Motor neuron (in vitro differentiated cells): ENCODE measurements around the gene APIP. TPM values are rescaled to one million over a fixed set of nuclear protein-coding genes. Genes with fewer than 3 reads are reported as not detected.
A peak's percentile ranks its signal among the peaks of the same experiment; 100 is the strongest.

Experiments
- ATAC-seq, 8 experiments: fragments of 200-7000 bp; cut with Tn5 transposase; replicated peaks in 6 of 8; 2 replicates each; pipeline ENCODE4 v1.8.0; 2021; ENCODE audit warnings: mild to moderate bottlenecking in 8 of 8, moderate library complexity in 8 of 8
- H3K27ac ChIP-seq, 2 donors: fragments of 250-450 bp; sonication (Bioruptor Pico); 2 replicates each; pipeline ENCODE4 v1.9.0; 2021; ENCODE audit warnings: antibody characterized with exemption in 2 of 2, mild to moderate bottlenecking in 2 of 2, moderate library complexity in 1 of 2
- H3K4me1 ChIP-seq, 2 donors: fragments of 250-450 bp; sonication (Bioruptor Pico); replicated peaks in 1 of 2; 2 replicates each; pipeline ENCODE4 v1.6.1; 2021; ENCODE audit warnings: antibody characterized with exemption in 2 of 2, mild to moderate bottlenecking in 2 of 2, moderate library complexity in 1 of 2
- H3K4me3 ChIP-seq, 5 donors: fragments of 250-450 bp; sonication (Bioruptor Pico); 2 replicates each; pipeline ENCODE4 v1.9.0; 2021; ENCODE audit warnings: antibody characterized with exemption in 5 of 5, mild to moderate bottlenecking in 5 of 5, moderate library complexity in 4 of 5
- WGBS, 10 experiments: fragments of 450-650 bp; shearing (Covaris generic); methylation state at CpG; one replicate each; pipeline ENCODE4 v1.0.0; 2022; 5-methylcytosine and 5-hydroxymethylcytosine counted together
- in situ Hi-C, 9 experiments: fragments of 400-800 bp; cut with MboI; loops; one replicate each; pipeline ENCODE4 v1.15.0; 2021; ENCODE audit warnings: low sequenced_read_pairs in 9 of 9, low pct_unique_long_range_greater_than_20kb in 2 of 9; ENCODE audit not compliant: unreplicated experiment in 9 of 9
- total RNA-seq, 8 experiments: library from RNA; unstranded; fragments of 300-600 nt; gene quantifications; 2 replicates each; pipeline versions ENCODE4 v1.2.3 to v1.2.4, GENCODE V29; 2022

APIP gene
- total RNA-seq, 8 experiments from 2014 or later, result 25.6 to 54.5 (median 38.9) TPM

GRCh38 chr11:34869425-34869824 lies 46.8 kb downstream of the APIP start:
- no peak overlapping the region for H3K27ac ChIP-seq
- in situ Hi-C loops, result loop anchor here in 1 of 9 experiments (25.0 kb wide), 1 partner anchor 107 kb away; no protein-coding TSS in a partner anchor
- no peak overlapping the region for H3K4me3 ChIP-seq
- H3K4me1 ChIP-seq, result peaks cover 2 to 10% of the 10 kb centered on the region in 2 donors
- ATAC-seq, result no peak
- WGBS, 10 experiments, result 57 to 80% (median 68%) methylated on average over 1 to 2 of the region's 3 CpGs; no CpG with 5 or more reads in 6 of the 10 experiments

DNA sequence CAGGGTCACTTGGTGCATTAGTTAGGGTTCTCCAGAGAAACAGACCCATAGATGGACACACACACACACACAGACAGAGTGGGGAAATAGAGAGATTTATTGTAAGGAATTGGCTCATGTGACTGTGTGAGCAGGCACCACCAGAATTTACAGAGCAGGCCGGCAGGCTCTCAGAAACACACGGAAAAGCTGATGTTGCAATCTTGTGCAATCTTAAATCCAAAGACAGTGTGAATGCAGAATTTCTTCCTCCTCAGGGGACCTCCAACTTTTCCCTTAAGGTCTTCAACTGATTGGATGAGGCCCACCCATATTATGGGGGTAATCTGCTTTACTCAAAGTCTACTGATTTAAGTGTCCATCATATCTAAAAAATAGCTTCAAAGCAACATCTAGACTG lies 49.8 kb downstream of the APIP start:
- in situ Hi-C loops, result loop anchor here in 1 of 9 experiments (25.0 kb wide), 1 partner anchor 104 kb away; no protein-coding TSS in a partner anchor
- 100% methylated on average over 2 of the region's 2 CpGs; no CpG with 5 or more reads in 9 of the 10 experiments for WGBS, 10 experiments
- H3K4me1 ChIP-seq, result peaks cover 2 to 10% of the 10 kb centered on the region in 2 donors
- ATAC-seq, result no peak
- no peak overlapping the region for H3K4me3 ChIP-seq
- no peak overlapping the region for H3K27ac ChIP-seq

DNA sequence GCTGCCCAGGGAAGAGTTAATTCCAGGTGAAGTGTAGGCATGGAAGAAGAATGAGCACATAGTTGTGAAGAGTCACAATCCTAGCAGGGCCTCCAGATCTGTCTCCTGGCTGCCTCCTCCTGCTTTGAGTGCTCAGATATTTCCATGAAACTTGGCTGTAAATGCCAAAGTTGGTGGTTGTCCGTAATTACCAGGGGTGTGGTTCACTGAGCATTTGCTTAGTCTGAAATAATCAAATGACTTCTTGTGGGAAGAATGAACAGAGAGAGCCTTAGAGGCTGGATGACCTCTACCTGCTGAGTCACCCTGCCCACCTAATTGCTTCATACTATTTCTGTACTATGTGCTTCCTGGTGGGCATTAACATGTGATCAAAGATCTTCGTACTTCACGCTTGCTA lies 50.9 kb downstream of the APIP start:
- H3K4me3 ChIP-seq, result no peak overlapping the region
- peaks cover 2 to 10% of the 10 kb centered on the region in 2 donors for H3K4me1 ChIP-seq
- in situ Hi-C loops, result loop anchor here in 1 of 9 experiments (25.0 kb wide), 1 partner anchor 103 kb away; no protein-coding TSS in a partner anchor
- H3K27ac ChIP-seq, result no peak overlapping the region
- ATAC-seq, result peak in 2 of 8 experiments; percentile 88 to 93
- 71 to 92% (median 88%) methylated on average over 2 to 3 of the region's 3 CpGs; no CpG with 5 or more reads in 4 of the 10 experiments for WGBS, 10 experiments

GRCh38 chr11:34864424-34864823 lies 51.8 kb downstream of the APIP start:
- ATAC-seq, result no peak

GRCh38 chr11:34863048-34863447 lies 53.1 kb downstream of the APIP start:
- no peak for ATAC-seq
- in situ Hi-C loops, result loop anchor here in 1 of 9 experiments (25.0 kb wide), 1 partner anchor 101 kb away; no protein-coding TSS in a partner anchor
- 0 to 80% (median 50%) methylated on average over 1 to 2 of the region's 2 CpGs; no CpG with 5 or more reads in 3 of the 10 experiments for WGBS, 10 experiments
- no peak overlapping the region for H3K4me3 ChIP-seq
- H3K27ac ChIP-seq, result no peak overlapping the region
- H3K4me1 ChIP-seq, result peaks cover 0 to 4% of the 10 kb centered on the region in 2 donors

More at GRCh38 chr11:34864424-34864823, 51.8 kb downstream of the APIP start:
- in situ Hi-C loops, result loop anchor here in 1 of 9 experiments (25.0 kb wide), 1 partner anchor 102 kb away; no protein-coding TSS in a partner anchor
- peaks cover 2 to 10% of the 10 kb centered on the region in 2 donors for H3K4me1 ChIP-seq
- 67 to 100% (median 97%) methylated on average over 1 to 2 of the region's 2 CpGs for WGBS, 10 experiments
- H3K4me3 ChIP-seq, result no peak overlapping the region
- no peak overlapping the region for H3K27ac ChIP-seq

DNA sequence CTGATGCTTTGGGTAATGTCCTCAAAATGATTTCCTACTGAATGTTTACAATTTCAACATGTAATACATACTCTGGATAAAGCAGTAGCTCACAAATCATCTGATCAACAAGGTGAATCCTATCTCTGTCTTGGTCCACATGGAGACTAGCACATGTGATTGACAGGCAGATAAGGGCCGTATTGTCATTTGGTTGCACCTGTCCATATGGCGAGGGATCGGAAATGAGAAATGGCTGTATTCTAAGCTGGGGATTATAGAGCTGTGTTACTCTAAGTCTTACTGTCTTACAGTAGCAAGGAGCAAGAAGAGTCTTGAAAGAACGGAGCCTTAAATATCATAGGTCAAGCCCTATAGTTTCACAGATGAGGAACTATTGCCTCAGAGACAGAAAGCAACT lies 55.7 kb downstream of the APIP start:
- ATAC-seq, result no peak
- Histone ChIP-seq H3K27ac (no peak overlapping the region), H3K4me1 (no peaks in the 10 kb centered on the region), H3K4me3 (no peak overlapping the region)
- in situ Hi-C loops, result loop anchor here in 1 of 9 experiments (25.0 kb wide), 1 partner anchor 98 kb away; no protein-coding TSS in a partner anchor
- 80 to 100% (median 90%) methylated on average over 1 to 4 of the region's 4 CpGs; no CpG with 5 or more reads in 3 of the 10 experiments for WGBS, 10 experiments

- peak in 1 of 8 experiments; percentile 26 for ATAC-seq
- WGBS, 10 experiments, result 0 to 100% (median 81%) methylated on average over 1 to 4 of the region's 4 CpGs; no CpG with 5 or more reads in 2 of the 10 experiments
- H3K4me1 ChIP-seq, result no peaks in the 10 kb centered on the region
- in situ Hi-C loops, result loop anchor here in 1 of 9 experiments (25.0 kb wide), 1 partner anchor 98 kb away; no protein-coding TSS in a partner anchor
- H3K4me3 ChIP-seq, result no peak overlapping the region
- H3K27ac ChIP-seq, result no peak overlapping the region
Observed at GRCh38 chr11:34860034-34860433, 56.1 kb downstream of the APIP start.

DNA sequence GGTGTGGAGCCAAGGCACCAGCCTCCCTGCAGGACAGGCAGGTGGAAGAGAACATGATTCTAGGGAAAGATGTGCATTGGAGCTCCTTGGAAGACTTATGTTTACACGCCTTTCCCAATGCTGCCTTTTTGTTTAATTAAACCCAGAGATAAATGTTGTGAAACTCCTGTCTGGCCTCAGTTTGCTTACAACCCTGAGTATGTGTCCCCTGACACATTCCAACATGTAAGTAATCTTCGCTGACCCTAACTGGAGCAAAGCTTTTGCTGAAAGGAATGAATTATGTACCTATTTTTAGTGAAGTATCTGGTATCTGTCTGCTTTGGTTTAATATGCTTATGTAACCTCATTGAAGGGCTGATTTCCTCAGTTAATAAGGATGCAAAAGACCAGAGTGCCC lies 56.7 kb downstream of the APIP start:
- 0 to 100% (median 85%) methylated on average over 1 to 2 of the region's 2 CpGs; no CpG with 5 or more reads in 2 of the 10 experiments for WGBS, 10 experiments
- Histone ChIP-seq H3K4me1 (no peaks in the 10 kb centered on the region), H3K4me3 (no peak overlapping the region), H3K27ac (no peak overlapping the region)
- in situ Hi-C loops, result loop anchor here in 1 of 9 experiments (25.0 kb wide), 1 partner anchor 97 kb away; no protein-coding TSS in a partner anchor
- ATAC-seq, result no peak

DNA sequence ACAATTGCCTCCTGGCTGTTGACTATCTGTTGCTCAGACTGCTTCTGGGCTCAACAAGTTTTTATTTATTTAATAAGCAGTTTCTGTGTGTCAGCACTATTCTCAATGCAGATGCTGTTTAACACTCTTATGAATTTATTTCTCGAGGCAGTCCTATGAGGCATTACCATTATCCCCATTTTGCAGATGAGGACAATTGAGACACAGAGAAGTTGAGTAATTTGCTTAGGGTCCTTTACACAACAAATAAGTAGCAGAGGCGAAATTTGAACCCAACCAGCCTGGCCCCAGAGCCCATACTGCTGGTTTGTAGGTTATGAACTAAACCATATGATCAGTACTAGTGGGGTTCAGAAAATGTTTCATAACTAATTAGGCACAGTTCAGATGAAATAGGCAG lies 58.7 kb downstream of the APIP start:
- no peak overlapping the region for H3K4me3 ChIP-seq
- 0 to 66% (median 30%) methylated on average over 1 to 2 of the region's 2 CpGs; no CpG with 5 or more reads in 3 of the 10 experiments for WGBS, 10 experiments
- in situ Hi-C loops, result loop anchor here in 1 of 9 experiments (25.0 kb wide), 1 partner anchor 95 kb away; no protein-coding TSS in a partner anchor
- H3K27ac ChIP-seq, result no peak overlapping the region
- H3K4me1 ChIP-seq, result no peaks in the 10 kb centered on the region
- ATAC-seq, result no peak

DNA sequence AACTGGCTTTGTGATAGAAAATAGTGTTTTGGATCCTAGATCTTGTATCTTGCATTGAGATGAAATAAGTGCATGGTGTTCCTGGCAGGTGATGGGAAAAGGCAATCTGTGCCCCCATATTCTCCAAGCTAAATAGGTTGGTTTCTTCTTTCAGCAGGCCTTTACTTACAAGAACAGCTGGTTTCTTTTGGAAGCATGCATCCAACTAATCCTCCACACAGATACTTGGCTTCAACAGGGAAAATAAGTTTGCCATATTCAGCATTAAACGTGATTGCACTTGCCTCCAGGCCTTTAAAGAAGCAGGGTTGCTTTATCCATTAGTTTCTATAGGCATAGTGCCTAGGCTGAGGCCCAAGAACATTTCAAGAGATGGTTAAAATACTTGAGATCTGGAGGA lies 59.9 kb downstream of the APIP start:
- no peak overlapping the region for H3K27ac ChIP-seq
- 0 to 90% (median 65%) methylated on average over 1 of the region's 1 CpG; no CpG with 5 or more reads in 4 of the 10 experiments for WGBS, 10 experiments
- no peak overlapping the region for H3K4me3 ChIP-seq
- no peak for ATAC-seq
- no peaks in the 10 kb centered on the region for H3K4me1 ChIP-seq
- in situ Hi-C loops, result loop anchor here in 1 of 9 experiments (25.0 kb wide), 1 partner anchor 94 kb away; no protein-coding TSS in a partner anchor

GRCh38 chr11:34855754-34856095 lies 60.5 kb downstream of the APIP start:
- ATAC-seq, result no peak
- Histone ChIP-seq H3K4me1 (no peaks in the 10 kb centered on the region), H3K27ac (no peak overlapping the region), H3K4me3 (no peak overlapping the region)
- 44 to 100% (median 74%) methylated on average over 1 to 3 of the region's 3 CpGs for WGBS, 10 experiments
- in situ Hi-C loops, result loop anchor here in 1 of 9 experiments (25.0 kb wide), 1 partner anchor 93 kb away; no protein-coding TSS in a partner anchor

GRCh38 chr11:34855021-34855753 lies 61.0 kb downstream of the APIP start:
- Histone ChIP-seq H3K4me1 (no peaks in the 10 kb centered on the region), H3K27ac (no peak overlapping the region), H3K4me3 (no peak overlapping the region)
- 0 to 100% (median 89%) methylated on average over 1 to 5 of the region's 5 CpGs; no CpG with 5 or more reads in 1 of the 10 experiments for WGBS, 10 experiments
- in situ Hi-C loops, result loop anchor here in 1 of 9 experiments (25.0 kb wide), 1 partner anchor 93 kb away; no protein-coding TSS in a partner anchor
- no peak for ATAC-seq

DNA sequence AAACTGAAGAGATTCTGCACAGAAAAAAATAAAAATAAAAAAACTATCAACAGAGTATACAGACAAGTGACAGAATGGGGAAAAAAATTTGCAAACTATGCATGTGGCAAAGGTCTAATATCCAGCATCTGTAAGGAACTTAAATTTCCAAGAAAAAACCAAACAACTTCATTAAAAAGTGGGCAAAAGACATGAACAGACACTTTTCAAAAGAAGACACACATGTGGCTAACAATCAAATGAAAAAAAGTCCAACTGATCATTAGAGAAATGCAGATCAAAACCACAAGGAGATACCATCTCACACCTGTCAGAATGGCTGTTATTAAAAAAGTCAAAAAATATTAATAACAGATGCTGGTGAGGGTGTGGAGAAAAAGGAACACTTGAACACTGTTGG lies 64.3 kb downstream of the APIP start:
- H3K4me1 ChIP-seq, result no peaks in the 10 kb centered on the region
- ATAC-seq, result no peak
- in situ Hi-C loops, result loop anchor here in 1 of 9 experiments (25.0 kb wide), 1 partner anchor 90 kb away; no protein-coding TSS in a partner anchor
- no peak overlapping the region for H3K27ac ChIP-seq
- no peak overlapping the region for H3K4me3 ChIP-seq
